ENCODE results near the gene PPP1R37. TPM values are rescaled to one million over a fixed set of nuclear protein-coding genes. Genes with fewer than 3 reads are reported as not detected.
A peak's percentile ranks its signal among the peaks of the same experiment; 100 is the strongest.

Gene PPP1R37
- total and polyA plus RNA-seq, 4 donors = 1.8 to 10.4 (median 9.3) TPM

DNA sequence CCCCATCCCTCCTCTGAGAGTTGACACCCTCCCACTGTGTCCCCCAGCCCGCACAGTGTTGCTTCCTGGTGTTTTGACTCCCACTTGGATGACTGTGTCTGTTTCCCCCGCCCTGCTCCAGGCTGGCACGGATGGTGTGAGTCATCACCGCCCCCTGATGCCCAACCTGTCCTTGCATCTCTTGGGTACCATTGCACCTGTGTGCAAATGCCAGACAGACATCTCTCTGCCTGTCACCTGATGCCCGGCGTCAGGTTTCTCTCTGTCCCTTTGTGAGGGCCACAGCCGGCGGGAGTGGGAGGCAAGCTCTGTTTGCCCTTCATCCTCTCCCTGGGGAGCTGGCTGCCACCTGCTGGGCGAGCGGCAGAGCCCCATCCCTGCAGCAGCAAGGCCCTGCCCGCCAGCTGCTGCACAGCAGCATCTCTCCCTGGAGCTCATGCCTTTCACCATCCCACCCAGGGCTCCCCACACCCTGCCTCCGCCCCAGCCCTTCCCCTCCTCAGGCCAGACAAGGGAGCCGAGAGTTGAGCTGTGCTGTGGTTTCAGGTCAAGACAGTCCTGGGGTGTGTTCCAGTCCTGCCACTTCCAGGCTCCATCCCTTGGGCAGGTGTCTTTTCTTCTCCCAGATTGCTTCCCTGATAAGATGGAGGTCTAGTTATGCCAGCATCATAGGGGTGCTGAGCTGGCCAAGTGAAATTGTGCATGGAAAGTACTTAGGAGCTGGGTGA is 38.1 kb downstream of the PPP1R37 start:
- Histone ChIP-seq H3K36me3 (ENCODE audit: control insufficient read depth in 4 of 4, insufficient read depth in 3 of 4, low read depth in 1 of 4, low read length in 3 of 4) (no peaks in the 10 kb centered on the region), H3K9ac (ENCODE audit: low read depth in 1 of 2, low read length in 2 of 2) (no peak overlapping the region), H3K27ac (ENCODE audit: low read depth in 1 of 2, low read length in 2 of 2) (no peak overlapping the region), H3K4me3 (ENCODE audit: low read depth in 1 of 3, low read length in 3 of 3) (no peak overlapping the region), H3K9me3 (ENCODE audit: control insufficient read depth in 4 of 4, low read length in 3 of 4) (no peaks in the 10 kb centered on the region), H3K4me1 (ENCODE audit: control insufficient read depth in 4 of 4, insufficient read depth in 4 of 4, low read length in 3 of 4) (peaks cover 0 to 3% (median 0%) of the 10 kb centered on the region in 4 donors), H3K27me3 (ENCODE audit: control insufficient read depth in 4 of 4, insufficient read depth in 4 of 4, low read length in 3 of 4) (no peaks in the 10 kb centered on the region)
- DNase-seq (ENCODE audit: low spot score) = peak; percentile 46
- WGBS = 64% methylated on average over 13 of the region's 13 CpGs
- TF ChIP-seq EGR1 (IDR thresholded peaks at IDR 0.05; ENCODE audit: low read depth in 2 of 2) (no peak), NR2F2 (IDR thresholded peaks at IDR 0.05) (no peak), HNF4A (conservative IDR thresholded peaks at IDR 0.05) (no peak), JUND (IDR thresholded peaks at IDR 0.05) (no peak), RAD21 (IDR thresholded peaks at IDR 0.05) (peak in 1 of 2 donors; percentile 64), FOXA1 (IDR thresholded peaks at IDR 0.05) (no peak)
- TF ChIP-seq, protein P1, sequence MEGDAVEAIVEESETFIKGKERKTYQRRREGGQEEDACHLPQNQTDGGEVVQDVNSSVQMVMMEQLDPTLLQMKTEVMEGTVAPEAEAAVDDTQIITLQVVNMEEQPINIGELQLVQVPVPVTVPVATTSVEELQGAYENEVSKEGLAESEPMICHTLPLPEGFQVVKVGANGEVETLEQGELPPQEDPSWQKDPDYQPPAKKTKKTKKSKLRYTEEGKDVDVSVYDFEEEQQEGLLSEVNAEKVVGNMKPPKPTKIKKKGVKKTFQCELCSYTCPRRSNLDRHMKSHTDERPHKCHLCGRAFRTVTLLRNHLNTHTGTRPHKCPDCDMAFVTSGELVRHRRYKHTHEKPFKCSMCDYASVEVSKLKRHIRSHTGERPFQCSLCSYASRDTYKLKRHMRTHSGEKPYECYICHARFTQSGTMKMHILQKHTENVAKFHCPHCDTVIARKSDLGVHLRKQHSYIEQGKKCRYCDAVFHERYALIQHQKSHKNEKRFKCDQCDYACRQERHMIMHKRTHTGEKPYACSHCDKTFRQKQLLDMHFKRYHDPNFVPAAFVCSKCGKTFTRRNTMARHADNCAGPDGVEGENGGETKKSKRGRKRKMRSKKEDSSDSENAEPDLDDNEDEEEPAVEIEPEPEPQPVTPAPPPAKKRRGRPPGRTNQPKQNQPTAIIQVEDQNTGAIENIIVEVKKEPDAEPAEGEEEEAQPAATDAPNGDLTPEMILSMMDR (IDR thresholded peaks at IDR 0.05; ENCODE audit: low read depth, low read length, missing input control) = peak; percentile 20
- TF ChIP-seq, protein P2, sequence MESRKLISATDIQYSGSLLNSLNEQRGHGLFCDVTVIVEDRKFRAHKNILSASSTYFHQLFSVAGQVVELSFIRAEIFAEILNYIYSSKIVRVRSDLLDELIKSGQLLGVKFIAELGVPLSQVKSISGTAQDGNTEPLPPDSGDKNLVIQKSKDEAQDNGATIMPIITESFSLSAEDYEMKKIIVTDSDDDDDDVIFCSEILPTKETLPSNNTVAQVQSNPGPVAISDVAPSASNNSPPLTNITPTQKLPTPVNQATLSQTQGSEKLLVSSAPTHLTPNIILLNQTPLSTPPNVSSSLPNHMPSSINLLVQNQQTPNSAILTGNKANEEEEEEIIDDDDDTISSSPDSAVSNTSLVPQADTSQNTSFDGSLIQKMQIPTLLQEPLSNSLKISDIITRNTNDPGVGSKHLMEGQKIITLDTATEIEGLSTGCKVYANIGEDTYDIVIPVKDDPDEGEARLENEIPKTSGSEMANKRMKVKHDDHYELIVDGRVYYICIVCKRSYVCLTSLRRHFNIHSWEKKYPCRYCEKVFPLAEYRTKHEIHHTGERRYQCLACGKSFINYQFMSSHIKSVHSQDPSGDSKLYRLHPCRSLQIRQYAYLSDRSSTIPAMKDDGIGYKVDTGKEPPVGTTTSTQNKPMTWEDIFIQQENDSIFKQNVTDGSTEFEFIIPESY (IDR thresholded peaks at IDR 0.05) = no peak

GRCh38 chr19:45133661-45134060 is 40.7 kb downstream of the PPP1R37 start:
- no peaks in the 10 kb centered on the region for H3K9me3 ChIP-seq (ENCODE audit: control insufficient read depth in 4 of 4, low read length in 3 of 4)
- no peak for DNase-seq (ENCODE audit: low spot score)
- no peak for TF ChIP-seq YY1 (IDR thresholded peaks at IDR 0.05)
- TF ChIP-seq SP1 (IDR thresholded peaks at IDR 0.05) = no peak
- TF ChIP-seq, protein P2 (IDR thresholded peaks at IDR 0.05) = no peak
- TF ChIP-seq JUND (IDR thresholded peaks at IDR 0.05) = no peak
- TF ChIP-seq HNF4G (IDR thresholded peaks at IDR 0.05) = no peak
- no peak for TF ChIP-seq EGR1 (IDR thresholded peaks at IDR 0.05; ENCODE audit: low read depth in 2 of 2)
- TF ChIP-seq GABPA (IDR thresholded peaks at IDR 0.05 in 1 of 2, conservative IDR thresholded peaks at IDR 0.05 in 1 of 2) = no peak
- no peak for TF ChIP-seq RAD21 (IDR thresholded peaks at IDR 0.05)
- TF ChIP-seq, protein P1 (IDR thresholded peaks at IDR 0.05; ENCODE audit: low read depth, low read length, missing input control) = no peak
- no peak for TF ChIP-seq REST (IDR thresholded peaks at IDR 0.05)
- no peak for TF ChIP-seq HNF4A (conservative IDR thresholded peaks at IDR 0.05)
- no peak for TF ChIP-seq ATF3 (IDR thresholded peaks at IDR 0.05)
- no peak for TF ChIP-seq MAX (IDR thresholded peaks at IDR 0.05)
- no peak for TF ChIP-seq FOXA1 (IDR thresholded peaks at IDR 0.05)
- no peak for TF ChIP-seq NR2F2 (IDR thresholded peaks at IDR 0.05)
- H3K27ac ChIP-seq (ENCODE audit: low read depth in 1 of 2, low read length in 2 of 2) = no peak overlapping the region
- no peak overlapping the region for H3K4me3 ChIP-seq (ENCODE audit: low read depth in 1 of 3, low read length in 3 of 3)
- no peaks in the 10 kb centered on the region for H3K36me3 ChIP-seq (ENCODE audit: control insufficient read depth in 4 of 4, insufficient read depth in 3 of 4, low read depth in 1 of 4, low read length in 3 of 4)
- H3K9ac ChIP-seq (ENCODE audit: low read depth in 1 of 2, low read length in 2 of 2) = no peak overlapping the region
- peaks cover 0 to 3% (median 0%) of the 10 kb centered on the region in 4 donors for H3K4me1 ChIP-seq (ENCODE audit: control insufficient read depth in 4 of 4, insufficient read depth in 4 of 4, low read length in 3 of 4)
- WGBS = 94% methylated on average over 8 of the region's 8 CpGs
- H3K27me3 ChIP-seq (ENCODE audit: control insufficient read depth in 4 of 4, insufficient read depth in 4 of 4, low read length in 3 of 4) = no peaks in the 10 kb centered on the region
